Activated naive CD8-positive, alpha-beta T cell treated with anti-CD3 and anti-CD28 coated beads, Interleukin-2, amount 50 U/mL, for 16 hours (primary cell): ENCODE results near the gene LAMA4.
"Not testable (repeated sequence)": the region's sequence is repeated elsewhere in the genome, so short reads cannot be mapped to it uniquely, and the experiment has no call there.

Source experiments
- DNase-seq: peaks from one replicate; pipeline ENCODE4 v3.0.0-alpha.2; 2020; ENCODE audit warnings: low read depth, low spot score

LAMA4 gene

GRCh38 chr6:112216662-112217551 lies 37.5 kb downstream of the LAMA4 start:
- DNase-seq = no peak

- DNase-seq = no peak
Observed at GRCh38 chr6:112215488-112216284, 38.7 kb downstream of the LAMA4 start.

- no peak for DNase-seq
Observed at GRCh38 chr6:112214739-112215269, 39.6 kb downstream of the LAMA4 start.

- DNase-seq = no peak
Observed at GRCh38 chr6:112210852-112211251, 43.5 kb downstream of the LAMA4 start.

- DNase-seq = no peak
Observed at GRCh38 chr6:112209131-112209530, 45.2 kb downstream of the LAMA4 start.

- DNase-seq = no peak
Observed at GRCh38 chr6:112207776-112208175, 46.6 kb downstream of the LAMA4 start.

- DNase-seq = no peak
Observed at GRCh38 chr6:112207131-112207530, 47.2 kb downstream of the LAMA4 start.

- no peak for DNase-seq
Observed at GRCh38 chr6:112206110-112206458, 48.3 kb downstream of the LAMA4 start.

- no peak for DNase-seq
Observed at GRCh38 chr6:112205427-112206109, 48.8 kb downstream of the LAMA4 start.

- DNase-seq = no peak
Observed at GRCh38 chr6:112204350-112204706, 50.0 kb downstream of the LAMA4 start.

- DNase-seq = no peak
Observed at GRCh38 chr6:112203577-112204349, 50.6 kb downstream of the LAMA4 start.

- no peak for DNase-seq
Observed at GRCh38 chr6:112202639-112203341, 51.6 kb downstream of the LAMA4 start.

GRCh38 chr6:112200185-112200914 lies 54.0 kb downstream of the LAMA4 start:
- DNase-seq = not testable (repeated sequence)

GRCh38 chr6:112199001-112199403 lies 55.4 kb downstream of the LAMA4 start:
- DNase-seq = no peak

- no peak for DNase-seq
Observed at GRCh38 chr6:112198582-112198981, 55.8 kb downstream of the LAMA4 start.

GRCh38 chr6:112197636-112198035 lies 56.7 kb downstream of the LAMA4 start:
- no peak for DNase-seq

GRCh38 chr6:112196306-112196705 lies 58.1 kb downstream of the LAMA4 start:
- no peak for DNase-seq

GRCh38 chr6:112195166-112195565 lies 59.2 kb downstream of the LAMA4 start:
- DNase-seq = no peak

GRCh38 chr6:112194511-112194910 lies 59.9 kb downstream of the LAMA4 start:
- no peak for DNase-seq

GRCh38 chr6:112193535-112194051 lies 60.8 kb downstream of the LAMA4 start:
- no peak for DNase-seq
